ENCODE results near the gene GTPBP3.

Gene GTPBP3

GRCh38 chr19:17378271-17378670 is 40.9 kb downstream of the GTPBP3 start:
- no peak for DNase-seq

GRCh38 chr19:17379221-17379631 is 41.9 kb downstream of the GTPBP3 start:
- DNase-seq = no peak

- no peak for DNase-seq
These were observed 43.2 kb downstream of the GTPBP3 start for GRCh38 chr19:17380426-17381138.

GRCh38 chr19:17385878-17386611 is 48.7 kb downstream of the GTPBP3 start:
- peak in 17 of 56 donors; percentile 3 to 55 (median 21) for DNase-seq

- no peak for DNase-seq
These were observed 51.9 kb downstream of the GTPBP3 start for GRCh38 chr19:17389288-17389687.

- no peak for DNase-seq
These were observed 52.8 kb downstream of the GTPBP3 start for GRCh38 chr19:17389957-17390664.

GRCh38 chr19:17390665-17391370 is 53.5 kb downstream of the GTPBP3 start:
- peak in 54 of 56 donors; percentile 13 to 88 (median 74) for DNase-seq

- peak in 1 of 56 donors; percentile 5 for DNase-seq
These were observed 54.2 kb downstream of the GTPBP3 start for GRCh38 chr19:17391371-17392151.

Measured in amygdala (tissue), 56 donors.